Left colon (tissue), 2 donors: ENCODE measurements around the gene BGN. TPM values are rescaled to one million over a fixed set of nuclear protein-coding genes. Genes with fewer than 3 reads are reported as not detected.

Experiments used
- ATAC-seq: fragments of 200-7000 bp; cut with Tn5 transposase; one replicate; pipeline ENCODE4 v1.9.1; 2020; ENCODE audit warnings: mild to moderate bottlenecking, moderate library complexity
- DNase-seq, 2 donors: peaks; one replicate each; pipeline ENCODE4 v3.0.0-alpha.2; 2020
- intact Hi-C, 2 donors: fragments of 100-400 bp; cut with DNase I in 1 of 2; cut with micrococcal nuclease in 1 of 2; formaldehyde crosslinking; loops; one replicate each; pipeline versions ENCODE4 v1.11.2 to v1.14.0; 2022; cut with DNase I, micrococcal nuclease
- total RNA-seq, 2 donors: library from RNA; stranded (reverse); fragmentation: NEBNext Ultra II Directional; extraction: Animal tissue kit (Norgen Biotek cat#: 25700); gene quantifications; one replicate each; pipeline ENCODE4 v1.2.1, GENCODE V29; 2021
- donor health status: DM: no; HTN: no; CAD: no.
- donor health status: DM: yes; HTN: yes; CAD: no.

BGN gene
- total RNA-seq, 2 donors from 2014 or later, result 7.8 to 9.9 TPM

GRCh38 chrX:153496590-153496959 lies 1.8 kb downstream of the BGN start:
- intact Hi-C loops, result no loop called here
- ATAC-seq (no peak), DNase-seq (no peak)

DNA sequence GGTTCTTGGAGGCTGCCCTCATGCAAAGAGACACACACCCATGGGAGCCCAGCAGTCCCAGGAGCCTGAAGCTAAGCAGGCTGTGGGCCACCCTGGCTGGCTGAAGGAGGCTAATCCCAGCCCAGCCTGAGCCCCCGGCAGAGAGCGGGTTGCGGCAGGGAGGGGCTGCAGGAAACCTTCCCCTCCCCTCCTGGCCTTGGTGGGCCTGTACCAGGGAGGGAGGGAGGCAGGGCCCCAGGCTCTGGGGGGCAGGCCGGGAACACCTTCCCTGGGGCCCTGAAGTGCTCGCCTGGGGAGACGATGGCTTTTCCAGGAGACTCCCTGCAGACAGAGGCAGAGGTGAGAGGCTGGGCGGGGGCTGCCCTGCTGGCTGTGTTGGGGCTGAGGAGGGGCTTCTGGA lies 3.7 kb downstream of the BGN start:
- ATAC-seq, result no peak
- intact Hi-C loops, result no loop called here

DNA sequence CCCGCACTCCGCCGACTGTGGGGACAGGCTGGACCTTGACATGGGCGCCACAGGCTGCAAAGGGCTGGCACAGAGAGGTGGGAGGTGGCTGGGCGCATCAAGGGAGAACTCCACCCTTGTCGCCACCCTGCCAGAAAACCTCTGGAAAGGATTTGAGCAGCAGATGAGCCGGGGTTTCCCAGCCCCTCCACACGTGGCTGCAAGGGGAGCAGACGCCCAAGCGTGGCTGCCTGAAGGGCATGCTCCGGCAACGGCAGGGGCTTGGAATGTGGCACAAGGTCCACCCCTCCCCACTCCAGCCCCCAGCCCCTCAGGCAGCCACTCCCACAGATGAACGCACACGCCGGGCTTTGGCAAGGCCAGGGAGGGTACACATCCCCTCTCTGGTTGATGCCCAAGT lies 4.6 kb downstream of the BGN start:
- intact Hi-C loops, result no loop called here
- no peak for DNase-seq
- ATAC-seq, result no peak

More for the DNA sequence above, 3.7 kb downstream of the BGN start:
- no peak for DNase-seq

DNA sequence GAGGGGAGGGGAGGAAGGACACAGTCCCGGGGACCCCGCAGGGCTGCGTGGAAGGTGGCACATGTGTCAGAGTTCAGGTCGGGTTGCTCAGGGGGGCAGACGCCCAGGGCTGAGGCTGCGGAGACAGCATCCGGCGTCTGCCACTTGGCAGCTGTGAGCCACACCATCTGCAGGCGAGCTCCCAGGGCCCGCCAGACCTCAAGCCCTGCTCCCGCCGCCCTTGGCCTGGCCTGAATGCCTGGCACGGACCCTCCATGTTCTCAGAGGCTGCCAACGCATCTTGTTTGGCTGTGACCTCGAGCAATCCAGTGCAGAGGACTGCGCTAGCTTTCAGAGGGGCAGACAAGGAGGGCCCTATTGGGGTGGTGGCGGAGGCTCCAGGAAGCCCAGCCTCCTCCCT lies 5.1 kb downstream of the BGN start:
- intact Hi-C loops, result no loop called here
- ATAC-seq (no peak), DNase-seq (no peak)

DNA sequence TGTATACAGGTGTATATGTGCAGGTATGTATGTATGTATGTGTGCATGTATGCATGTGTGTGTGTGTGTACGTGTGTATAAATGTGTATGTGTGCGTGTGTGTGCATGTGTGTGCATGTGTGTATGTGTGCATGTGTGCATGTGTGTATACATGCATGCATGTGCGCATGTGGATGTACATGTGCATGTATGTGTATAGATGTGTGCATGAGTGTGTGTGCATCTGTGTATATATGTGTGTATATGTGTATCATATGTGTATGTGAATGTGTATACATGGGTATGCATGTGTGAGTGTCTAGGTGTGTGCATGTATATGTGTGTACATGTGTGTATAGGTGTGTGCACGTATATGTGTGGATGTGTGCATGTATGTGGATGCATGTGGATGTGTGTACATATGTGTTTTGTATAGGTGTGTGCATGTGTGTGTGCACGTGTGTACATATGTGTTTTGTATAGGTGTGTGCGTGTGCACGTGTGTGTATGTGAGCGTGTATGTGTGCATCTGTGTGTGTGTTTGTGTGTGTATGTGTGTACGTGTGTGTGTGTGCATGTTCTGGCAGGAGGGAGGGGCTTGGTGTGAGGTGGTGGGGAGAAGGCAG lies 6.0 kb downstream of the BGN start:
- ATAC-seq, result no peak
- DNase-seq, result no peak
- intact Hi-C loops, result no loop called here

DNA sequence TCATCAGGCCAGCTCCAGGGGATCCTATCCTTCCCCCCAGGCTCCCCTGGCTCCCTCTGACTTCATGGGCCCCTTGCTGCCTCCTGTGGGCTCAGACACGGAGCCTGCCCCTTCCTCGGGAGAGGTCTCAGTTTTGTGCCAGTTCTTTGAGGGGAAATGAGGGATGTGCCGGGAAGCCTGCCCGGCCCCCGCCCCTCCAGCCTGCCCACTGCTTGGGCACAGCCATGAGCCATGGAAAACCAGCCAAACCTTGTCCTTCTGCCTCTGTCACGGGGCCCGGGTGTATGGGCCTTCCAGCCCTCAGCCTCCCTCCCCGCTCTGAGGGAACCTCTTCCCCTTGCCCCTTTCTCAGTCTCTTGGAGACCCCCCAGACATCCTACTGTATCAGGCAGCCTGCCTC lies 6.8 kb downstream of the BGN start:
- intact Hi-C loops, result no loop called here
- no peak for ATAC-seq
- DNase-seq, result no peak

GRCh38 chrX:153502131-153502530 lies 7.4 kb downstream of the BGN start:
- intact Hi-C loops, result no loop called here
- no peak for DNase-seq
- ATAC-seq, result no peak

GRCh38 chrX:153502796-153503195 lies 8.0 kb downstream of the BGN start:
- DNase-seq, result no peak
- ATAC-seq, result no peak
- intact Hi-C loops, result no loop called here

GRCh38 chrX:153504445-153505016 lies 9.8 kb downstream of the BGN start:
- DNase-seq, result no peak
- intact Hi-C loops, result no loop called here
- no peak for ATAC-seq

DNA sequence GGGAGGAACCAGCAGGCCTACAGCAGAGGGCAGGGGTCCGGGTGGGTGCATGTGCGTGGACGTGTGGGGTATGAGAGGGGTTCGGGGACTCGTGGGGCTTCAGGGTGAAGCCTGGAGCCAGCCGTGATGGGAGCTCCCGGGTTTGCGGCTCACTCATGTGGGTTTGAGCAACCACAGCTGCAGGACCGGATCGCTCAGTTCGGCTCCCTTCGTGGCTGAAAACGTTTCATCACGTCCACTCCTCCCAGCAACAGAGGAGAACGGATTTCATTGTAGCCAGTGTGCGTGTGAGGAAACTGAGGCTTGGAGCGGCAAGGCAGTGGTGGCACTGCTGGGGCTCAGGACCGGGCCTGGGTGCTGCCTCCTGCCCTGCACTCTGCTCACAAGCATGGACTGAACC lies 10.6 kb downstream of the BGN start:
- DNase-seq (no peak), ATAC-seq (no peak)
- intact Hi-C loops, result no loop called here

- intact Hi-C loops, result no loop called here
- ATAC-seq, result peak; percentile 93
- peak; percentile 67 to 86 for DNase-seq
These were observed 12.9 kb downstream of the BGN start for GRCh38 chrX:153507484-153508178.

DNA sequence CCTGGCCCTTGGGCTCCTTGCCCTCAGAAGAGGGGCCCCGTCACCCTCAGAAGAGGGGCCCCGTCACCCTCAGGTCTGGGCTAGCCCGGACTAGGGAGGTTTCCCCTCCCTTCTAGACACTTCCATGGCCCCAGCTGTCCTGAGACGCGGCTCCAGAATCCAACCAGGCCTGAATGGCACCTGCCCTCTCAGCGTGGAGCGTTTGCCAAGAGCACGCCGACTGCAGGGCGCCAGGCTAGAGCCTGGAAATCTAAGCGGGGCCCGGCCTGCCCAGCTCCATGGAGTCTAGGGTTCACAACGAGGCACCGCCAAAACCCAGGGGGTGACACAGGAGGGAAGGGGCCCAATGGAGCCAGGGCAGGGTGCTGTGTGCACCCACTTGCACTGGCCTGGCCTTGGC lies 14.8 kb downstream of the BGN start:
- intact Hi-C loops, result no loop called here
- no peak for DNase-seq
- no peak for ATAC-seq

- no peak for ATAC-seq
- intact Hi-C loops, result no loop called here
- no peak for DNase-seq
These were observed 15.6 kb downstream of the BGN start for GRCh38 chrX:153510383-153510782.

GRCh38 chrX:153511784-153512500 lies 17.2 kb downstream of the BGN start:
- ATAC-seq (no peak), DNase-seq (no peak)
- intact Hi-C loops, result no loop called here

GRCh38 chrX:153512501-153512893 lies 17.7 kb downstream of the BGN start:
- ATAC-seq, result no peak
- no peak for DNase-seq
- intact Hi-C loops, result no loop called here

GRCh38 chrX:153513265-153513664 lies 18.5 kb downstream of the BGN start:
- ATAC-seq, result no peak
- no peak for DNase-seq
- intact Hi-C loops, result no loop called here

DNA sequence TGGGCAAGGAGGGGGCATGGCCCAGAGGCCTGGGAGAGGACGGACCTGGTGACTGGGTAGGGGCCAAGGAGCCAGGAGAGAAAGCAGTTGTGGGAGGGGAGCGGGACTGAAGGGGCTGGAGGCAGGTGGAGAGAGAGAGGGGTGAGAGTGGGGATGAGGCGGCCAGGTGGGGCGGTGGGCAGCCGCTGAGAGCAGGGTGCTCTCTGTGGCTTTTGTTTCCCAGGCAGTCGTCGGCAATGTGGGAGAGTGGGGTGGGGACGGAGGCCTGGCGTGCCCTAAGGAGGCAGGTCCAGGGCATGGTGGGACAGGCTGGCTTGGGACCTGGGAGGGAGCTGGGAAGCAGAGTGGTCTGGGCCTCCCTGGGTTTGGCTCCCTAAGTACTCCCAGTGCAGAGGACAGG lies 19.5 kb downstream of the BGN start:
- intact Hi-C loops, result no loop called here
- ATAC-seq, result no peak

DNA sequence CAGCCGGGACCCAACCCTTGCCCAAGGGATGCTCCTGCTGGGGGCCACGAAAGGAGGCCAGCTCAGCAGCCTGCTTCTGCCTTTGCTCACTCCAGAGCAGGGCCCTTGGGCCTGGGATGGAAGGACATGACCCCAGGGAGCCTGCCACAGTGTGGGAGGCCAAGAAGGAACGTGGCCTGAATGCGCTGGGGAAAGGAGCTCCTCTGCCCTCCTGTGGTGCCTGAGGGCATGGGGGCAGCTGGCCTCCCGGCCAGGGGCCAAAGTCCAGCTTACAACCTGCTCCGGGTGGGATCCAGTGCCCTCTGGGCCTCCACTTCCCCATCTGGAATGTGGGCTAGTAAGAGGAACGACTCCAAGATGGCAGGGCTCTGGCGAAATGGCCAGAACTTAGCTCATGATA lies 20.7 kb downstream of the BGN start:
- intact Hi-C loops, result no loop called here
- ATAC-seq (no peak), DNase-seq (no peak)

More for the DNA sequence above, 19.5 kb downstream of the BGN start:
- no peak for DNase-seq

- intact Hi-C loops, result no loop called here
- no peak for ATAC-seq
These were observed 21.3 kb downstream of the BGN start for GRCh38 chrX:153516073-153516472.

DNA sequence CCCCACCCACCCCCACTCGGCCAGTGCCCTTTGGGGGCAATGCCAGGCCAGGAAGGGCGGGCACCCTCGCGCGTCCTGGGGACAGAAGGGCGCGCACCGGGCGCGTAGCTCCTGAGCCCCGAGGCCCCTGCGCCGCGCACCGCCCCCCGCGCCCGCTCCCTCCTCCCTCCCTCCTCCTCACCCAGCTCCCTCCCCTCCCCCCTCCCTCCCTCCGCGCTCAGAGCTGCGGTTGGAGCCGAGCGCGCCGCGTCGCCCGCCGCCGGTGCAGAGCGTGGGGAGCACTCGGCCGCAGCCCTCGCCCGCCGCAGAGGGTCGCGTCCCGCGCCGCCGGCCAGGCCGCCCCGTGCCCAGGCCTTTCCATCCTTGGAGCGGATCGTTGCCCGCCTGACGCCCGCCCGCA lies 22.6 kb downstream of the BGN start, which contains the start of gene ATP2B3:
Gene ATP2B3, plus strand, starts transcription at position 220 of the 400 bp plus-strand sequence. CDS start 18,606 bp downstream, outside the sequence.
- intact Hi-C loops, result no loop called here

More at GRCh38 chrX:153516073-153516472, 21.3 kb downstream of the BGN start:
- no peak for DNase-seq

More for the DNA sequence above, 22.6 kb downstream of the BGN start, which contains the start of gene ATP2B3:
- DNase-seq (no peak), ATAC-seq (no peak)
